H1 (cell line): ENCODE measurements around the gene LPXN. TPM values are rescaled to one million over a fixed set of nuclear protein-coding genes. Genes with fewer than 3 reads are reported as not detected.

Experiments used
- CTCF ChIA-PET: fragments of 300-600 bp; sonication (Branson Sonifier 250); formaldehyde crosslinking; loops from one replicate; lab custom pipeline; 2021; ENCODE audit not compliant: partially characterized antibody; lab: Charles Lee
- POLR2A ChIA-PET: fragments of 300-600 bp; sonication (Branson Sonifier 250); formaldehyde crosslinking; loops from one replicate; lab custom pipeline; 2021; ENCODE audit warnings: inconsistent platforms; ENCODE audit not compliant: partially characterized antibody; lab: Charles Lee
- DNase-seq, 2 experiments: peaks; one replicate each; pipeline versions ENCODE4 v3.0.0 to v3.0.0-alpha.2; 2010 to 2022; ENCODE audit warnings: low spot score in 2 of 2, low read depth in 1 of 2, mixed read lengths in 1 of 2
- FAIRE-seq: peaks from 2 replicates; lab custom pipeline; 2011; peaks lifted over from hg19 to GRCh38; lab: Jason Lieb, UNC
- H2AFZ ChIP-seq: 2 replicates; pipeline ENCODE4 v1.8.1; 2012; ENCODE audit warnings: low read length, inconsistent platforms
- H2AK5ac ChIP-seq: 2 replicates; pipeline ENCODE4 v1.6.1; 2013; ENCODE audit warnings: low read depth, low read length
- H2BK120ac ChIP-seq: replicated peaks from 2 replicates; pipeline ENCODE3; 2013; ENCODE audit warnings: low read depth, low read length, inconsistent platforms
- H2BK12ac ChIP-seq: 2 replicates; pipeline ENCODE4 v1.6.1; 2013; ENCODE audit warnings: low read depth, low read length
- H2BK15ac ChIP-seq: 2 replicates; pipeline ENCODE4 v1.6.1; 2013; ENCODE audit warnings: low read length
- H2BK20ac ChIP-seq: 2 replicates; pipeline ENCODE4 v1.6.1; 2013; ENCODE audit warnings: low read length
- H2BK5ac ChIP-seq: 2 replicates; pipeline ENCODE4 v1.6.1; 2013; ENCODE audit warnings: low read depth, low read length
- H3K14ac ChIP-seq: 2 replicates; pipeline ENCODE4 v1.6.1; 2013; ENCODE audit warnings: inconsistent platforms; ENCODE audit not compliant: insufficient read length
- H3K18ac ChIP-seq: 2 replicates; pipeline ENCODE4 v1.6.1; 2013; ENCODE audit warnings: low read length; ENCODE audit errors: extremely low read depth
- H3K23ac ChIP-seq: 2 replicates; pipeline ENCODE4 v1.6.1; 2013; ENCODE audit warnings: inconsistent platforms; ENCODE audit not compliant: insufficient read length
- H3K23me2 ChIP-seq: 2 replicates; pipeline ENCODE4 v1.6.1; 2013; ENCODE audit warnings: low read depth, low read length
- H3K27ac ChIP-seq: 2 replicates; pipeline ENCODE4 v1.6.1; 2011; ENCODE audit warnings: low read depth, low read length, inconsistent platforms
- H3K27me3 ChIP-seq, 4 experiments: replicated peaks in 1 of 4; 1 replicate in 1 of 4; 2 replicates in 3 of 4; pipeline versions ENCODE4 v1.6.1 to v1.8.1; 2011 to 2013; ENCODE audit warnings: low read length in 3 of 4, mild to moderate bottlenecking in 3 of 4, inconsistent platforms in 2 of 4, mixed read lengths in 2 of 4, moderate library complexity in 1 of 4; ENCODE audit not compliant: control insufficient read depth in 3 of 4, insufficient read depth in 3 of 4; ENCODE audit errors: extremely low read depth in 1 of 4
- H3K36me3 ChIP-seq, 4 experiments: 2 replicates each; pipeline versions ENCODE4 v1.6.1 to v1.8.1; 2011 to 2013; ENCODE audit warnings: mild to moderate bottlenecking in 4 of 4, low read length in 3 of 4, moderate library complexity in 2 of 4, control low read depth in 1 of 4, inconsistent platforms in 1 of 4; ENCODE audit not compliant: insufficient read depth in 4 of 4, control insufficient read depth in 2 of 4
- H3K4ac ChIP-seq: replicated peaks from 2 replicates; pipeline ENCODE3; 2013; ENCODE audit warnings: low read length, low read depth, mixed read lengths, inconsistent platforms; ENCODE audit not compliant: insufficient read length
- H3K4me1 ChIP-seq, 4 experiments: replicated peaks in 1 of 4; 1 replicate in 1 of 4; 2 replicates in 3 of 4; pipeline versions ENCODE4 v1.6.1 to v1.8.1; 2011 to 2013; ENCODE audit warnings: low read length in 3 of 4, inconsistent platforms in 2 of 4, mixed read lengths in 1 of 4; ENCODE audit not compliant: insufficient read depth in 4 of 4, control insufficient read depth in 3 of 4
- H3K4me2 ChIP-seq, 2 experiments: 2 replicates each; pipeline versions ENCODE4 v1.6.1 to v1.8.1; 2011 to 2013; ENCODE audit warnings: low read depth in 2 of 2, low read length in 2 of 2, control low read depth in 1 of 2, inconsistent platforms in 1 of 2, mild to moderate bottlenecking in 1 of 2; ENCODE audit not compliant: insufficient read depth in 1 of 2
- H3K4me3 ChIP-seq, 4 experiments: fragments of 200-600, 300-600 bp in 1 of 4; sonication (generic), shearing (Covaris generic), sonication (Bioruptor Twin) in 1 of 4; 2 replicates each; pipeline versions ENCODE4 v1.5.1 to v1.8.1; 2011 to 2016; ENCODE audit warnings: low read length in 4 of 4, low read depth in 3 of 4, control low read depth in 2 of 4, inconsistent platforms in 2 of 4, mild to moderate bottlenecking in 2 of 4, mixed read lengths in 1 of 4, moderate library complexity in 1 of 4; ENCODE audit not compliant: insufficient read depth in 2 of 4; ENCODE audit errors: extremely low read depth in 1 of 4
- H3K56ac ChIP-seq: replicated peaks from 2 replicates; pipeline ENCODE3; 2013; ENCODE audit warnings: low read depth, mild to moderate bottlenecking, mixed read lengths, low read length, inconsistent platforms; ENCODE audit not compliant: insufficient read length
- H3K79me1 ChIP-seq: 2 replicates; pipeline ENCODE4 v1.6.1; 2013; ENCODE audit warnings: low read depth, low read length, control low read depth
- H3K79me2 ChIP-seq, 2 experiments: 2 replicates each; pipeline versions ENCODE4 v1.6.1 to v1.8.1; 2012 to 2013; ENCODE audit warnings: low read length in 2 of 2, mild to moderate bottlenecking in 2 of 2, inconsistent platforms in 1 of 2; ENCODE audit not compliant: insufficient read depth in 2 of 2, control insufficient read depth in 1 of 2
- H3K9ac ChIP-seq, 4 experiments: replicated peaks in 1 of 4; 1 replicate in 1 of 4; 2 replicates in 3 of 4; pipeline versions ENCODE4 v1.6.1 to v1.8.1; 2011 to 2013; ENCODE audit warnings: low read depth in 3 of 4, low read length in 3 of 4, control low read depth in 2 of 4, mild to moderate bottlenecking in 2 of 4, moderate library complexity in 2 of 4, inconsistent platforms in 1 of 4; ENCODE audit errors: extremely low read depth in 1 of 4
- H3K9me3 ChIP-seq, 2 experiments: 2 replicates each; pipeline versions ENCODE4 v1.6.1 to v1.8.1; 2012 to 2013; ENCODE audit warnings: mild to moderate bottlenecking in 2 of 2, moderate library complexity in 2 of 2, control low read depth in 1 of 2, inconsistent platforms in 1 of 2, low read depth in 1 of 2, low read length in 1 of 2, mixed read lengths in 1 of 2; ENCODE audit not compliant: insufficient read depth in 2 of 2
- H4K20me1 ChIP-seq, 2 experiments: replicated peaks in 1 of 2; 2 replicates each; pipeline versions ENCODE3 to v1.8.1; 2011 to 2013; ENCODE audit warnings: inconsistent platforms in 2 of 2, low read length in 2 of 2, mild to moderate bottlenecking in 1 of 2; ENCODE audit not compliant: insufficient read depth in 2 of 2, control insufficient read depth in 1 of 2
- H4K5ac ChIP-seq: 2 replicates; pipeline ENCODE4 v1.6.1; 2013; ENCODE audit warnings: low read length, low read depth, mixed read lengths, inconsistent platforms; ENCODE audit not compliant: insufficient read length
- H4K8ac ChIP-seq: 2 replicates; pipeline ENCODE4 v1.8.0; 2013; ENCODE audit warnings: mild to moderate bottlenecking, moderate library complexity, low read length, inconsistent platforms; ENCODE audit not compliant: insufficient read depth; ENCODE audit errors: extremely low read depth
- H4K91ac ChIP-seq: replicated peaks from 2 replicates; pipeline ENCODE3; 2013; ENCODE audit warnings: low read length, mixed read lengths, inconsistent platforms; ENCODE audit not compliant: insufficient read length
- ATF2 ChIP-seq: IDR thresholded peaks from 2 replicates; pipeline ENCODE4 v1.6.1; 2012; ENCODE audit warnings: low read length, inconsistent platforms
- FOSL1 ChIP-seq: IDR thresholded peaks from 2 replicates; pipeline ENCODE4 v1.6.1; 2011; ENCODE audit warnings: mild to moderate bottlenecking, low read depth, low read length, moderate library complexity; ENCODE audit not compliant: insufficient read depth
- GTF2F1 ChIP-seq: IDR thresholded peaks from 2 replicates; pipeline ENCODE4 v1.6.1; 2012; ENCODE audit warnings: low read depth, low read length, improper control_type of control experiment, borderline replicate concordance
- HDAC6 ChIP-seq: IDR thresholded peaks from one replicate; pipeline ENCODE4 v1.7.1; 2012; ENCODE audit warnings: low read depth, mild to moderate bottlenecking, inconsistent platforms, low read length, moderate library complexity
- NANOG ChIP-seq: IDR thresholded peaks from 2 replicates; pipeline ENCODE4 v1.6.1; 2011; ENCODE audit warnings: low read length, low read depth, mild to moderate bottlenecking, inconsistent platforms; ENCODE audit not compliant: insufficient read depth, poor library complexity, severe bottlenecking
- NRF1 ChIP-seq: IDR thresholded peaks from 2 replicates; pipeline ENCODE4 v1.6.1; 2011; ENCODE audit warnings: mild to moderate bottlenecking, low read depth, low read length, improper control_type of control experiment
- SIX5 ChIP-seq: IDR thresholded peaks from 2 replicates; pipeline ENCODE4 v1.6.1; 2011; ENCODE audit warnings: mild to moderate bottlenecking, low read depth, low read length
- SRF ChIP-seq: IDR thresholded peaks from 2 replicates; pipeline ENCODE4 v1.6.1; 2011; ENCODE audit warnings: mild to moderate bottlenecking, low read depth, low read length, moderate library complexity
- SUZ12 ChIP-seq: fragments of 200-600 bp; sonication (generic); IDR thresholded peaks from 2 replicates; pipeline ENCODE4 v1.6.1; 2012; ENCODE audit warnings: mild to moderate bottlenecking, inconsistent platforms, low read length, moderate library complexity, mixed read lengths
- TAF7 ChIP-seq: optimal IDR thresholded peaks from 2 replicates; pipeline ENCODE3; 2011; ENCODE audit warnings: low read depth, mild to moderate bottlenecking, inconsistent platforms, low read length, moderate library complexity, borderline replicate concordance
- polyA plus RNA-seq, 7 experiments: library from polyadenylated mRNA; depleted of rRNA in 3 of 7; stranded (reverse) in 5 of 7; unstranded in 2 of 7; fragments of >200 nt in 5 of 7; fragments of 200-250 nt in 2 of 7; gene quantifications; 1 replicate in 5 of 7; 2 replicates in 1 of 7; 4 replicates in 1 of 7; pipeline versions ENCODE4 v1.2.1 to v1.2.3, GENCODE V29; 2011 to 2013; ENCODE audit warnings: missing spikeins in 2 of 7, mixed read lengths in 2 of 7
- total RNA-seq: library from RNA; stranded (reverse); fragmentation: NEBNext Ultra II Directional; extraction: Animal tissue kit (Norgen Biotek cat#: 25700); gene quantifications from 2 replicates; pipeline ENCODE4 v1.2.1, GENCODE V29; 2021
- TF ChIP-seq, protein P1 (sequence below), 3 experiments: IDR thresholded peaks; 1 replicate in 2 of 3; 2 replicates in 1 of 3; pipeline versions ENCODE4 v1.5.1 to v1.6.1; 2011; ENCODE audit warnings: low read length in 3 of 3, mild to moderate bottlenecking in 3 of 3, inconsistent platforms in 2 of 3, low read depth in 1 of 3, moderate library complexity in 1 of 3; ENCODE audit not compliant: insufficient read depth in 1 of 3; ENCODE audit errors: control extremely low read depth in 1 of 3

The LPXN gene
- total and polyA plus RNA-seq, 2 of the 8 experiments (the other 6 are each of a cell fraction or from before 2014, with no cell fraction given), result 1.4 to 2.7 TPM

- Histone ChIP-seq H2BK5ac (no peak overlapping the region), H3K14ac (no peak overlapping the region), H3K9me3 (no peaks in the 10 kb centered on the region), H3K27ac (no peak overlapping the region), H3K4me3 (no peak overlapping the region), H2AFZ (no peak overlapping the region), H2BK15ac (no peak overlapping the region), H4K91ac (no peak overlapping the region), H3K23ac (no peak overlapping the region), H3K79me2 (no peaks in the 10 kb centered on the region), H3K23me2 (no peaks in the 10 kb centered on the region), H2BK12ac (no peak overlapping the region), H3K56ac (no peak overlapping the region), H2BK120ac (no peak overlapping the region), H3K36me3 (no peaks in the 10 kb centered on the region), H3K4ac (no peak overlapping the region), H3K4me2 (no peak overlapping the region), H2BK20ac (no peak overlapping the region), H3K4me1 (no peaks in the 10 kb centered on the region), H4K8ac (no peak overlapping the region), H3K79me1 (no peaks in the 10 kb centered on the region), H3K18ac (no peak overlapping the region), H4K20me1 (no peaks in the 10 kb centered on the region), H2AK5ac (no peak overlapping the region), H3K9ac (no peak overlapping the region), H4K5ac (no peak overlapping the region), H3K27me3 (no peaks in the 10 kb centered on the region)
- ChIA-PET POLR2A (no interaction called here), CTCF (interaction anchor here (0.6 to 0.7 kb wide), 2 partner anchors 11 to 570 kb away, joined by 3 to 4 read pairs; no protein-coding TSS in a partner anchor)
- FAIRE-seq (no peak), DNase-seq (no peak)
- TF ChIP-seq FOSL1, result no peak
- no peak for TF ChIP-seq NRF1
- TF ChIP-seq SRF, result no peak
- TF ChIP-seq SUZ12, result no peak
- no peak for TF ChIP-seq HDAC6
- TF ChIP-seq NANOG, result no peak
- TF ChIP-seq GTF2F1, result no peak
- TF ChIP-seq, protein P1, sequence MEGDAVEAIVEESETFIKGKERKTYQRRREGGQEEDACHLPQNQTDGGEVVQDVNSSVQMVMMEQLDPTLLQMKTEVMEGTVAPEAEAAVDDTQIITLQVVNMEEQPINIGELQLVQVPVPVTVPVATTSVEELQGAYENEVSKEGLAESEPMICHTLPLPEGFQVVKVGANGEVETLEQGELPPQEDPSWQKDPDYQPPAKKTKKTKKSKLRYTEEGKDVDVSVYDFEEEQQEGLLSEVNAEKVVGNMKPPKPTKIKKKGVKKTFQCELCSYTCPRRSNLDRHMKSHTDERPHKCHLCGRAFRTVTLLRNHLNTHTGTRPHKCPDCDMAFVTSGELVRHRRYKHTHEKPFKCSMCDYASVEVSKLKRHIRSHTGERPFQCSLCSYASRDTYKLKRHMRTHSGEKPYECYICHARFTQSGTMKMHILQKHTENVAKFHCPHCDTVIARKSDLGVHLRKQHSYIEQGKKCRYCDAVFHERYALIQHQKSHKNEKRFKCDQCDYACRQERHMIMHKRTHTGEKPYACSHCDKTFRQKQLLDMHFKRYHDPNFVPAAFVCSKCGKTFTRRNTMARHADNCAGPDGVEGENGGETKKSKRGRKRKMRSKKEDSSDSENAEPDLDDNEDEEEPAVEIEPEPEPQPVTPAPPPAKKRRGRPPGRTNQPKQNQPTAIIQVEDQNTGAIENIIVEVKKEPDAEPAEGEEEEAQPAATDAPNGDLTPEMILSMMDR (IDR thresholded peaks at IDR 0.05; ENCODE audit: control extremely low read depth in 1 of 3, insufficient read depth in 1 of 3, low read depth in 1 of 3, low read length in 3 of 3), result no peak
- TF ChIP-seq ATF2, result no peak
- no peak for TF ChIP-seq TAF7
- TF ChIP-seq SIX5, result no peak
Measured at GRCh38 chr11:58502004-58502403, 73.7 kb downstream of the LPXN start.
